GM21723 (cell line): Measurements from ENCODE around the gene LFNG.
"Not testable (repeated sequence)": the region's sequence is repeated elsewhere in the genome, so short reads cannot be mapped to it uniquely, and the experiment has no call there.

Experiments
- ATAC-seq: cut with Tn5 transposase; IDR thresholded peaks from one replicate; pipeline ENCODE4 v1.9.1; 2021; ENCODE audit warnings: mild to moderate bottlenecking, moderate library complexity; ENCODE audit not compliant: unreplicated experiment

The LFNG gene

GRCh38 chr7:2542916-2543871 is 23.6 kb downstream of the LFNG start:
- ATAC-seq: no peak

GRCh38 chr7:2544541-2545188 is 25.1 kb downstream of the LFNG start:
- no peak for ATAC-seq

GRCh38 chr7:2545746-2546425 is 26.3 kb downstream of the LFNG start:
- ATAC-seq: no peak

GRCh38 chr7:2546776-2547586 is 27.4 kb downstream of the LFNG start:
- no peak for ATAC-seq

- ATAC-seq: no peak
Measured at GRCh38 chr7:2551418-2551817, 31.8 kb downstream of the LFNG start.

- ATAC-seq: no peak
Measured at GRCh38 chr7:2553108-2553507, 33.5 kb downstream of the LFNG start.

GRCh38 chr7:2553831-2554581 is 34.4 kb downstream of the LFNG start:
- no peak for ATAC-seq

GRCh38 chr7:2554661-2555111 is 35.1 kb downstream of the LFNG start:
- no peak for ATAC-seq

GRCh38 chr7:2555121-2556052 is 35.8 kb downstream of the LFNG start, which contains the start of gene BRAT1:
Gene BRAT1, minus strand, starts transcription at chr7:2555524. Its CDS starts 1,093 bp downstream, at chr7:2554431.
- ATAC-seq: peak; percentile 72

- ATAC-seq: peak; percentile 51
Measured at GRCh38 chr7:2558629-2559282, 39.2 kb downstream of the LFNG start, which contains the start of gene IQCE. Gene IQCE, plus strand, starts transcription at chr7:2558979. Its CDS starts 203 bp downstream, at chr7:2559182.

- ATAC-seq: peak; percentile 1
Measured at GRCh38 chr7:2559283-2559950, 39.8 kb downstream of the LFNG start.

GRCh38 chr7:2563955-2564354 is 44.4 kb downstream of the LFNG start:
- ATAC-seq: not testable (repeated sequence)

GRCh38 chr7:2564970-2565540 is 45.5 kb downstream of the LFNG start:
- ATAC-seq: no peak

GRCh38 chr7:2566348-2566889 is 46.8 kb downstream of the LFNG start:
- ATAC-seq: peak; percentile 35

- ATAC-seq: peak; percentile 84
Measured at GRCh38 chr7:2566890-2567678, 47.5 kb downstream of the LFNG start.

- ATAC-seq: no peak
Measured at GRCh38 chr7:2567679-2568278, 48.2 kb downstream of the LFNG start.
